GM13976 (cell line): ENCODE results near the gene TSHZ2.
A peak's percentile ranks its signal among the peaks of the same experiment; 100 is the strongest.

Source experiments
- DNase-seq: peaks from one replicate; pipeline ENCODE4 v3.0.0; 2012; ENCODE audit warnings: low spot score
- in situ Hi-C: fragments of 300-500 bp; cut with MboI; formaldehyde crosslinking; loops from one replicate; pipeline ENCODE4 v1.12.0; 2022; ENCODE audit warnings: low sequenced_read_pairs, mixed read lengths, inconsistent platforms; ENCODE audit not compliant: unreplicated experiment
- TF ChIP-seq, protein P1 (sequence below): IDR thresholded peaks from 2 replicates; pipeline ENCODE4 v1.5.1; 2012; ENCODE audit warnings: borderline replicate concordance, mild to moderate bottlenecking; ENCODE audit not compliant: insufficient read depth; ENCODE audit errors: extremely low read depth, missing control alignments, control extremely low read depth

The TSHZ2 gene

DNA sequence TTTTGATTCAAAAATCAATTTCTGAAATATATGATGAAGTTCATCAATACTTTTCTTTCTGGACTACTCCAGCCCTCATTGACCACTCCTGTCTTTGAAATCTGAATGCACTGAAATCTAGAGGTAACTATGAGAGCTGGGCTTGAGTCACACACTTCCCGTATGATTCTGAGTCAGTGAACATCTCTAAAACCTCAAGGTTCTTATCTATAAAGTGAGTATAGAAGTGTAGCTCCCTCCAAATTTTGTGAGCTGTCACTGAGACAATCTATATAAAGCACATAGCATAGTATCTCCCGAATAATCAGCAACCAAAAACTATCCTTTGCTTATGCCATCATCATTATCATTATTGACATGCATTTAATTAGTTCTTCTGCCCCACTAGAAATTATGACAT is 182.4 kb downstream of the TSHZ2 start:
- TF ChIP-seq, protein P1, sequence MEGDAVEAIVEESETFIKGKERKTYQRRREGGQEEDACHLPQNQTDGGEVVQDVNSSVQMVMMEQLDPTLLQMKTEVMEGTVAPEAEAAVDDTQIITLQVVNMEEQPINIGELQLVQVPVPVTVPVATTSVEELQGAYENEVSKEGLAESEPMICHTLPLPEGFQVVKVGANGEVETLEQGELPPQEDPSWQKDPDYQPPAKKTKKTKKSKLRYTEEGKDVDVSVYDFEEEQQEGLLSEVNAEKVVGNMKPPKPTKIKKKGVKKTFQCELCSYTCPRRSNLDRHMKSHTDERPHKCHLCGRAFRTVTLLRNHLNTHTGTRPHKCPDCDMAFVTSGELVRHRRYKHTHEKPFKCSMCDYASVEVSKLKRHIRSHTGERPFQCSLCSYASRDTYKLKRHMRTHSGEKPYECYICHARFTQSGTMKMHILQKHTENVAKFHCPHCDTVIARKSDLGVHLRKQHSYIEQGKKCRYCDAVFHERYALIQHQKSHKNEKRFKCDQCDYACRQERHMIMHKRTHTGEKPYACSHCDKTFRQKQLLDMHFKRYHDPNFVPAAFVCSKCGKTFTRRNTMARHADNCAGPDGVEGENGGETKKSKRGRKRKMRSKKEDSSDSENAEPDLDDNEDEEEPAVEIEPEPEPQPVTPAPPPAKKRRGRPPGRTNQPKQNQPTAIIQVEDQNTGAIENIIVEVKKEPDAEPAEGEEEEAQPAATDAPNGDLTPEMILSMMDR: no peak
- in situ Hi-C loops: no loop called here
- no peak for DNase-seq

DNA sequence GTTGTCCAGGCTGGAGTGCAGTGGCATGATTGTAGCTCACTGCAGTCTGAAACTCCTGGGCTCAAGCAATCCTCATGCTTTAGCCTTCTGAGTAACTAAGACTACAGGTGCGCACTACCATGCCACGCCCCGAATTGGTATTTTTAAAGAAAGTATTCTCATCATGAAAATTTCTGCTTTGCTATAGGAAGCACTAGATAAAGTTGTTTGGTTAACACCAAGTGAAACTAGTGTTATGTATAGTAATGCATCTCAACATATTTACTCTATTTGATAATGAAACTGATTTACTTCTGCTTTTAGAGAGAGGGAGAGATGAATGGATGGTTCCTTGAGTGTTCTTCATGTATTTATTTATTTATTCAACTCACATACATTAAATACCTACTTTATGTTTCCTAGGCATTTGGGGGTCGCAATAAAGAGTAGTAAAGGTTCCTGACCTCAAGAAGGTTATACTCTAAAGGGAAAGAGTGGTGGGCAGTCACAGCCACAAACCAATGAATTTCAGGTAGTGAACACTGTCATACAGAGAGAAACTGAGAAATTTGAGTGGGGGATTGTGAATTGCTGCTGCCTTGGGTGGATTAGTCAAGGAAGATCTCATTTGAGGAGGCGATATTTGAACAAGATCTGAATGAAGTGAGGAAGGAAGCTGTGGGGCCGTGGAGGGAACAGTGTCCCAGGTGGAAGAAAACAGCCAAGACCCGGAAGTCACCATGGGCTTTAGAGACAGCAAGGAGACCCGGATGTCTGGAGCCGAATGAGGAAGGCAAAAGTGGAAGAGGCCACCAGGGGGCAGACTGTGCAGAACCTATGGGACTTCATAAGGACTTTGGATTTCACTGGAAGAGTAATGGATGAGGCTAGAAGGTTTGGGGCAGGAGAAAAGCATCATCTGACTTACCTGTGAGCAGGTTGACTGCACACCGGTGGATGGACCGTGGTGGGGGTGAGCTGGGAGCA is 185.6 kb downstream of the TSHZ2 start:
- DNase-seq: peak; percentile 37
- in situ Hi-C loops: no loop called here
- TF ChIP-seq, protein P1: peak; percentile 17

DNA sequence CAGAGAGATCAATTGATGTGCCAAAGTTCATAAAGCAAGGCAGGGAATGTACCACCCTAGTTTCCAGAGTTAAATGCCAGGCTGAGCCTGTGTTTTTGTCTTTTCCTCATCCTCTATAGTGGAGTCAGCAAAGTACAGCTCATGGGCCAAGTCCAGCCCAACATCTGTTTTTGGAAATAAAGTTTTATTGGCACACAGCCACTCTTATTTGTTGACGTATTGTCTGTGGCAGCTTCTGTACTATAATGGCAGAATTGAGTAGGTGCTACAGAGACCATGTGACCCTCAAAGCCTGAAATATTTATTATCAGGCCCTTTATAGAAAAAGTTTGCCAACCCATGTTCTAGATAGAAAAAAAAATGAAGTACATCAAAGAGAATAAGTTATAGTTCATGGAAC is 187.0 kb downstream of the TSHZ2 start:
- in situ Hi-C loops: no loop called here
- TF ChIP-seq, protein P1: no peak
- no peak for DNase-seq

DNA sequence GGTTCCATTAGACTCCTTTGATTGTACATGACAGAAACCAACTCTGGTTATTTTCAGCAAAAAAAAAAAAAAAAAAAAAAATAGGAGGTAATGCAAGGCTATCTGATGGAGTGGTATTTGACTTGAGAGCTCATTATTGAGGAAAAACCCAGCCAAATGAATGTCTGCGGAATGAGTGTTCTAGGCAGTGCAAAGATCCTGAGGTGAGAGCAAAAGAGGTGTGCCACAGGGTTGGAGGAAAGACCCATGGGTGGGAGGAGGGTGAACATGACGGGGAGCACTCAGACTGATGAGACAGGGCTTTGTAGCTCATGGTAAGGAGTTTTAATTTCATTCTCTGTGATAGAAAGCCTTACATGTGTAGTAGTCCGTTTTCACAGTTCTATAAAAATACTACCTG is 188.9 kb downstream of the TSHZ2 start:
- in situ Hi-C loops: no loop called here
- DNase-seq: no peak
- TF ChIP-seq, protein P1: no peak

DNA sequence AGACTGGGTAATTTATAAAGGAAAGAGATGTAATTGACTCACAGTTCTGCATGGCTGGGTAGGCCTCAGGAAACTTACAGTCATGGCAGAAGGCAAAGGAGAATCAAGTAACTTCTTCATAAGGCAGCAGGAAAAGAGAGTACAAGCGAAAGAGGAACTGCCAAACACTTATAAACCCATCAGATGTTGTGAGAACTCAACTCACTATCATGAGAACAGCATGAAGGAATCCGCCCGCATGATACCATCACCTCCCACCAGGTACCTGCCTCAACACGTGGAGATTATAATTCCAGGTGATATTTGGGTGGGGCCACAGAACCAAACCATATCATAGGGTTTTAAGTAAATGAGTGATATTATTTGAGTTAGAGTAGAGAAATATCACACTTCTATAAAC is 189.3 kb downstream of the TSHZ2 start:
- DNase-seq: no peak
- in situ Hi-C loops: no loop called here
- TF ChIP-seq, protein P1: no peak

DNA sequence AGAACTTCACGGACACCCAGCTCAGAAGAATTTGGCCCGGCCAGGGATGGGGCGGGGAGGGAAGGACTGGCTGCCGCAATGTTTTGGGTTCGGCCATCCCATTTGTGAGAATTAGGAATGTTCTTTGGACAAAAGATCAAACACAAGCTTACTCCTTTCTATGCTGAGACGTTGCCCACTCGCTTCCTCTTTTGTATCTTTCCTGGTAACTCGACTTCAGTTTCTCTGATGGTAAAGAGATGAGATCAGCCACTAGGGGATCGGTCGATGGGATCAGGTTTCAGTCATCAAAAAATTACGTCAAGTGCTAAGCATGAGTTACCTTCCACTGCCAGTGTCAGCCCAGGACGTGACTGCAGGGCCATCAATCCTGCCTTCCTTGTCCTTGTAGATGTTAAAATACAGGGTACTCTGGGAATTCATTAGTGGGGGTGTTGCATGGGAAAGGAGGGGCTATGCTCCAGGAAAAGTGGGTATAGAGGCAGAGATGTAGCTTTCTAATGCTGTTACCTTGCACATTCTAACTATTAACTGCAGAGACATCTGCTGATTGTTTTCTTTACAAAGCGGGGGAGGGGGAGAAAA is 190.2 kb downstream of the TSHZ2 start:
- no peak for DNase-seq
- in situ Hi-C loops: no loop called here
- TF ChIP-seq, protein P1: no peak
